Epidermal melanocyte (primary cell): ENCODE results near the gene MLH1.
"Not testable (repeated sequence)": the region's sequence is repeated elsewhere in the genome, so short reads cannot be mapped to it uniquely, and the experiment has no call there.

Source experiments
- DNase-seq: peaks from one replicate; pipeline ENCODE4 v3.0.0; 2011; ENCODE audit warnings: low spot score; ENCODE audit not compliant: insufficient read length

MLH1 gene

GRCh38 chr3:37032961-37033360 is 39.6 kb downstream of the MLH1 start:
- DNase-seq: no peak

GRCh38 chr3:37037352-37037751 is 44.0 kb downstream of the MLH1 start:
- DNase-seq: no peak

- no peak for DNase-seq
Observed at GRCh38 chr3:37039161-37039846, 46.0 kb downstream of the MLH1 start.

- DNase-seq: no peak
Observed at GRCh38 chr3:37040231-37040630, 46.9 kb downstream of the MLH1 start.

GRCh38 chr3:37041546-37042195 is 48.4 kb downstream of the MLH1 start:
- no peak for DNase-seq

- DNase-seq: not testable (repeated sequence)
Observed at GRCh38 chr3:37042712-37043111, 49.4 kb downstream of the MLH1 start.

GRCh38 chr3:37050282-37050681 is 57.0 kb downstream of the MLH1 start:
- DNase-seq: no peak

GRCh38 chr3:37052860-37053259 is 59.5 kb downstream of the MLH1 start:
- no peak for DNase-seq

- DNase-seq: no peak
Observed at GRCh38 chr3:37053337-37053736, 60.0 kb downstream of the MLH1 start.

GRCh38 chr3:37053753-37054152 is 60.4 kb downstream of the MLH1 start:
- no peak for DNase-seq

- DNase-seq: no peak
Observed at GRCh38 chr3:37054370-37054769, 61.1 kb downstream of the MLH1 start.

- DNase-seq: not testable (repeated sequence)
Observed at GRCh38 chr3:37055077-37055476, 61.8 kb downstream of the MLH1 start.

- no peak for DNase-seq
Observed at GRCh38 chr3:37056826-37057225, 63.5 kb downstream of the MLH1 start.

- no peak for DNase-seq
Observed at GRCh38 chr3:37058117-37058516, 64.8 kb downstream of the MLH1 start.

- DNase-seq: no peak
Observed at GRCh38 chr3:37064747-37065146, 71.4 kb downstream of the MLH1 start.

- DNase-seq: no peak
Observed at GRCh38 chr3:37067577-37067976, 74.3 kb downstream of the MLH1 start.

- DNase-seq: no peak
Observed at GRCh38 chr3:37068031-37068430, 74.7 kb downstream of the MLH1 start.

- no peak for DNase-seq
Observed at GRCh38 chr3:37071921-37072320, 78.6 kb downstream of the MLH1 start.

- no peak for DNase-seq
Observed at GRCh38 chr3:37072892-37073291, 79.6 kb downstream of the MLH1 start.

GRCh38 chr3:37074178-37074577 is 80.9 kb downstream of the MLH1 start:
- DNase-seq: no peak

GRCh38 chr3:37075955-37076354 is 82.6 kb downstream of the MLH1 start:
- no peak for DNase-seq

GRCh38 chr3:37082317-37082716 is 89.0 kb downstream of the MLH1 start:
- DNase-seq: no peak

GRCh38 chr3:37086918-37087317 is 93.6 kb downstream of the MLH1 start:
- DNase-seq: no peak
